ENCODE data around the gene EEF1AKMT2. TPM values are rescaled to one million over a fixed set of nuclear protein-coding genes. Genes with fewer than 3 reads are reported as not detected.
A peak's percentile ranks its signal among the peaks of the same experiment; 100 is the strongest.

EEF1AKMT2 gene
- total RNA-seq, 2 experiments from 2014 or later = 22.3 to 25.5 TPM

DNA sequence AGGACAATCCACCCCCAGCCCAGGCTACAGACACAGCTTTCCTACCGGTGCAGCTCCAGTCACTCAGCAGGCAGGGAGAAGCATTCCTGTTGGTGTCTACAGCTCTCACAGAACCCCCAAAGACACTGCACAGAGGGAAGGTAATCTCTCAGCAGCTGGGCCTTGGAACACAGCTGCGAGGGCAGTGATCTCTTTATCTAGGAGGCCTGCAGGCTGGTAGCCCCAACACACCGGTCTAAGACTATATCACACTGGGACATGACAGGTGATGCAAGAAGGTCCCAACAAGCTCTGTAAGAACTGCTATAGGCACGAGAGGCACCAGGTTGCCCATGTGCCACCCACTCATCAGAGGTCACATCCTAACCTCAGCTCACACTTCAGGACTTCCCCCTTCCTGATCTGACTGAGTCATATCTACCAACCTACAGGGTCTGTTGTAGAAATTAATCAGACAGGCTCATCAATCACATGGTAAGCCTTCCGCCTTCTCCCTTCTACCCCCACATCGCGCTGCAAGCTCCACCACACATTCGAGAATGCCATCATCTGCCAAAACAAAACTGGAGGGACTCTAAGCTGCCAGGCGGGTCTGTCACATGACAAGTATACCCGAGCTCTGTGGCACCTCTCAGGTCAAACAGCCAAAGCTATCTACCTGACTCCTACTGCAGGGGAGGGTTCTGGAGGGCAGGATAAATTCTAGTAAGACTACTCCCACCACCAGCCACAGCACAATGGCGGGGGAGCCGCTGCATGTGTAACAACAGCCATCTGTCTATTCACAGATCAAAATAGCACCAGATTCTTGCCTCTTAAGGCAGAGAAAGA, 73.6 kb downstream of the EEF1AKMT2 start:
- Mint-ChIP-seq H3K27me3 (ENCODE audit: low read depth) (no peaks in the 10 kb centered on the region), H3K4me3 (peak overlapping the region; percentile 71), H3K9me3 (ENCODE audit: insufficient read depth) (no peaks in the 10 kb centered on the region), H3K27ac (peak overlapping the region; percentile 84), H3K4me1 (ENCODE audit: low read depth) (peaks cover 84% of the 10 kb centered on the region), H3K36me3 (ENCODE audit: low read depth) (peaks cover 19% of the 10 kb centered on the region)
- DNase-seq = peak; percentile 72
- ATAC-seq = peak; percentile 73
- POLR2A ChIA-PET = interaction anchor here (0.7 to 3.3 kb wide), 19 partner anchors 9 to 299 kb away, joined by 3 to 29 read pairs (median 5); partner anchors contain the start of gene LHPP
- CTCF ChIA-PET = interaction anchor here (0.7 to 11.0 kb wide), 24 partner anchors 9 to 237 kb away, joined by 3 to 180 read pairs (median 8); partner anchors contain the start of gene EEF1AKMT2

DNA sequence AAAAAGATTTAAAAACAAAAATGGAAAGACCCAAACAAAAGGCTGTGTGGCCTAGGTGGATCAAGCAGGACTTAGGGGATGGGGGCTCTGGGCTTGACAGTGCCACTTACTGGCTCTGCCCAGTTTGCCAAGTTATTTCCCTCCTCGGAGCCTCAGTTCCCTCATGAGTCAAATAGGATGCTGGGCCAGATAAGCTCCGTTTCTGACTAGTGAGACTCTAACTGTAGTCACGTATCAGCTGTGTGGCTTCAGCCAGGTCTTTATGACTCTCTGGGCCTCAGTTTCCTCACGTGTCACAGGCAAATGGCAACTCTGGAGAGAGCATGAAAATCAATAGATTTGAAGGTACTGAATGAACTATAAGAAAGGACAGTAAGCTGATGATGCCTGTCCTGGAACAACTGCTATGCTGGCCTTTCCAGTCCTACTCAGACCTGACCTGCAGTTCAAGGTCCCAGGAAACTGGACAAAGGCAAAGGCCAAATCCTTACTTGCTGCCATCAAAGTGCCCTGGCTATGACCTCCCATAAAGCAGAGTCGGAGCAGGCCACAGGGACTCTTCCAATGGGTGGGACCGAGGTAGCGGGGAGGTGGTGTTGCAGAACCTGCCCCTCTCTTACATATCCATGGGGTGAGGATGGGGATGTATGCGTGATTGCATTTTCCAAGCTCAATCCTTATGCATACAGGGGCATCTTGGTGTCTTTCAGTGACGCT, 74.5 kb downstream of the EEF1AKMT2 start:
- peaks cover 74% of the 10 kb centered on the region for H3K4me1 Mint-ChIP-seq (ENCODE audit: low read depth)
- no peak overlapping the region for H3K4me3 Mint-ChIP-seq
- ChIA-PET CTCF (interaction anchor here (1.4 to 11.0 kb wide), 12 partner anchors 9 to 186 kb away, joined by 3 to 180 read pairs (median 41); no protein-coding TSS in a partner anchor), POLR2A (interaction anchor here (1.0 to 3.3 kb wide), 11 partner anchors 8 to 74 kb away, joined by 3 to 29 read pairs (median 12); partner anchors contain the start of gene EEF1AKMT2)
- peaks cover 19% of the 10 kb centered on the region for H3K36me3 Mint-ChIP-seq (ENCODE audit: low read depth)
- ATAC-seq = no peak
- no peaks in the 10 kb centered on the region for H3K9me3 Mint-ChIP-seq (ENCODE audit: insufficient read depth)
- no peak for DNase-seq
- H3K27me3 Mint-ChIP-seq (ENCODE audit: low read depth) = no peaks in the 10 kb centered on the region
- H3K27ac Mint-ChIP-seq = peak overlapping the region; percentile 84

DNA sequence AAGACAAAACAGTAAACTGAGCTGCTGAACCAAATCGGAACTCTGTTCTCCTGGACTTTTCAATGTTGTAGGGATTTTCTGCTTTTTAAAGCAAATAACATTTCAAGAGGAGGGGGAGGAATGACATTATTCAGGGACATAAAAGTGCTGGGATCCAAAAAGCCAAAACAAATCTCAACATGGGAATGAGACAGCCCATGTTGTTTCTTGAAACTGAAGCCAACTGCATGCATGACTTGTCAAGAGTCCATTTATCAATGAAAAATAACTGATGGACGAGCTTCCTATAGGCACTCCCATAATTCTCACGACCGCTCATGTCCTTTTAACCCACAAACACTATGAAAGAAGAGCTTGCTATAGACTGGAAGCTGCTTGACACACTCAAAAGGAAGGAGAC, 75.3 kb downstream of the EEF1AKMT2 start:
- no peak for ATAC-seq
- ChIA-PET CTCF (interaction anchor here (0.9 to 11.0 kb wide), 7 partner anchors 11 to 84 kb away, joined by 3 to 180 read pairs (median 92); no protein-coding TSS in a partner anchor), POLR2A (interaction anchor here (1.1 to 3.3 kb wide), 3 partner anchors 10 to 75 kb away, joined by 4 to 15 read pairs (median 4); partner anchors contain the start of gene EEF1AKMT2)
- DNase-seq = no peak
- Mint-ChIP-seq H3K9me3 (ENCODE audit: insufficient read depth) (no peaks in the 10 kb centered on the region), H3K27me3 (ENCODE audit: low read depth) (no peaks in the 10 kb centered on the region), H3K27ac (no peak overlapping the region), H3K4me3 (no peak overlapping the region), H3K4me1 (ENCODE audit: low read depth) (peaks cover 67% of the 10 kb centered on the region), H3K36me3 (ENCODE audit: low read depth) (peaks cover 19% of the 10 kb centered on the region)

DNA sequence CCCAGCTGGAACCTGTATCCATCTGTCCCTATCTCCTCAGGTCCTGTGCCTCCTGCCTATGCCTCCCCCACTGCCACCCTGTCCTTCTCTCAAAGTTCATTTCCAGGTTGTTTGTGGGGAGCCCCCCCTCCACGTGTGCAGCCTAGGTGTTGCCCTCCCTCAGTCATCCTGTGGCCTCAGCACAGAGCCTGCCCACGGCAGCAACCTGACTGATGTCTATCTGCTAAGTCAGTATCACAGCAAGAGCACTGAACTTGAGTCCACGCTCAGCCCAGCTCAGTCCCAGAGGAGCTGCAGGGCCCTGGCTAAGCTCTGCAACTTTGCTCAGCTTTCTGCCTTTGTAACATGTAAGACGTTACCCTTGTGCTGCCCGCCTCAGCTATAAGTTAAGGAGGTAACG, 76.2 kb downstream of the EEF1AKMT2 start:
- Mint-ChIP-seq H3K27me3 (ENCODE audit: low read depth) (no peaks in the 10 kb centered on the region), H3K9me3 (ENCODE audit: insufficient read depth) (no peaks in the 10 kb centered on the region), H3K27ac (peak overlapping the region; percentile 58), H3K36me3 (ENCODE audit: low read depth) (peaks cover 17% of the 10 kb centered on the region), H3K4me3 (no peak overlapping the region), H3K4me1 (ENCODE audit: low read depth) (peaks cover 64% of the 10 kb centered on the region)
- DNase-seq (no peak), ATAC-seq (no peak)
- ChIA-PET POLR2A (no interaction called here), CTCF (interaction anchor here (1.4 to 11.0 kb wide), 5 partner anchors 10 to 83 kb away, joined by 5 to 180 read pairs (median 136); no protein-coding TSS in a partner anchor)

DNA sequence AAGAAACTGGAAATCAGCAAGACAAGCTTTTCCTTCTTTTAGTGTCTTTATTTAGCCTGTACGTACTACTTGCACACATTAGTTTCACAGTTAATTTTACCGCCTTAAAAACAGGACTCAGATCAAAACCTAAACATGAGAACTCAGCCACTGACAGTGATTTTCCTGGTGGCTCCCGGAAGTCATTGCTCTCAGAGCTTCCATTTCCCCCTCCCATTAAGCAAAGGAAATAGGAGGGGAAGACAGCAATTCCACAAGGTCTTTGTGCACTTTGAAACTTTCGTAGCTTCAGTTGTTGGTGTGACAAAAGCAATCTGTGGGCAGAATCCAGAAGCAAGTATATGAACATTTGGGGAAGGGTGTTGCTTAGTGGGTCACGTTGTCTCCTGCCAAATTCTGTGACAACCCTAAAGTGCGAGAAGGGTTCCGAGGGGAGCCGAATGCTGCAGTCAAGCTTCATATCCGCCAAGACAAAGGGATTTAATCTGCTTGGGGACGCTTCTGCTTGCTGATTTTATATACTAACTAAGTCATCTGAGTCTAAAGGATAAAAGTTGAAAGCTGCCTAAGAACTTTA, 77.9 kb downstream of the EEF1AKMT2 start:
- DNase-seq (no peak), ATAC-seq (no peak)
- Mint-ChIP-seq H3K27me3 (ENCODE audit: low read depth) (no peaks in the 10 kb centered on the region), H3K36me3 (ENCODE audit: low read depth) (peaks cover 14% of the 10 kb centered on the region), H3K4me1 (ENCODE audit: low read depth) (peaks cover 60% of the 10 kb centered on the region), H3K9me3 (ENCODE audit: insufficient read depth) (no peaks in the 10 kb centered on the region), H3K27ac (no peak overlapping the region), H3K4me3 (no peak overlapping the region)
- ChIA-PET POLR2A (interaction anchor here (1.2 kb wide), 1 partner anchor 89 kb away, joined by 4 read pairs; no protein-coding TSS in a partner anchor), CTCF (interaction anchor here (0.9 to 2.5 kb wide), 5 partner anchors 9 to 43 kb away, joined by 3 to 10 read pairs (median 3); no protein-coding TSS in a partner anchor)

DNA sequence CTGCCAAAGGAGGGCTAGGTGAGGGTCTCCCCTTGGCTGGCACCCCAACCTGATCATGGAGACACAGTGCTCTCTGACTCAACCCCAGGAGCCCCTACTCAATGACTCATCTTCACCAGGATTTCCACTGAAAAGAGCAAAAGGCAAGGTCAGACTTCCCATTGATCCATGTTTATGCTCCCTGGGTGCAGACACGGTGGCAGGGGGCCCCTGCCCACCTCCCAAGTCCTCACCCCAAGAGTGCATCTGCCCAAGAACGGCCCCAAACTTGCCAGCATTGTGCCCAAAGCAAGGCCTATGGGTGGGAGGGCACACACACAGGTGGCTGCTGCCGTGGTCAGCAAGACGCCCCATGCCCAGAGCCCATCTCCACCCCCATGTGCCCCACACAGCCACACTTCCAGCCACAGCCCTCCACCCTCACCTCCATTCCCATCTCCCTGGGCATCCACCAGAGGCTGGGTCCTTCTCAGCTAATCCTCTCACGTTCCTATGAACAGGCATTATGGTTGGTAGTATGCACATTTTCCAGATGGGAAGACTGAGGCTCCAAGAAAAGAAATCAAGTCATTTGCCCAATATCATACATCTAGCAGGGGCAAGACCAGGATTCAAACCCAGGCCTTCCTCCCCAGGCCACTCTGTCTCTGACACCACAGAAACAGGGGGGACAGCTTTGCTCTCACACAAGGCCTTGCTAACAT, 78.8 kb downstream of the EEF1AKMT2 start:
- no peak overlapping the region for H3K27ac Mint-ChIP-seq
- no peaks in the 10 kb centered on the region for H3K27me3 Mint-ChIP-seq (ENCODE audit: low read depth)
- POLR2A ChIA-PET = interaction anchor here (1.0 kb wide), 1 partner anchor 12 kb away, joined by 3 read pairs; no protein-coding TSS in a partner anchor

DNA sequence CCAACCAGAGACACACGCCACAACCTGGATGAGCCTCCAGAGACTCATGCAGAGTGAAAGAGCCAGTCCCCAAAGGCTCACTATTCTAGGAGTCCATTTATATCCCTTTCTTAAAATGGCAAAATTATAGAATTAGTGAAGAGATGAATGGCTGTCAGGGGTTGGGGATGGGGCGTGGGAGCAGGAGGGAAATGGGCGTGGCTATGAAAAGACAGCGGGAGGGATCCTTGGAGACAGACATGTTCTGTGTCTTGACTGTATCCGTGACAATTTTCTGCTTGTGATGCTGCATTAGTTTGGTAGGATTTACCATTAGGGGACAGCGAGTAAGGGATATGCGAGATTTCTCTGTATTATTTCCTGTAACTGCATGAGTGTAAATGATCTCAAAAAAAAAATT, 80.5 kb downstream of the EEF1AKMT2 start:
- Mint-ChIP-seq H3K36me3 (ENCODE audit: low read depth) (peaks cover 9% of the 10 kb centered on the region), H3K4me3 (no peak overlapping the region), H3K9me3 (ENCODE audit: insufficient read depth) (no peaks in the 10 kb centered on the region), H3K27me3 (ENCODE audit: low read depth) (no peaks in the 10 kb centered on the region), H3K4me1 (ENCODE audit: low read depth) (peaks cover 51% of the 10 kb centered on the region), H3K27ac (no peak overlapping the region)
- ATAC-seq (no peak), DNase-seq (no peak)
- POLR2A ChIA-PET = interaction anchor here (1.1 kb wide), 1 partner anchor 13 kb away, joined by 3 read pairs; no protein-coding TSS in a partner anchor
- CTCF ChIA-PET = no interaction called here

More for the DNA sequence above, 78.8 kb downstream of the EEF1AKMT2 start:
- Mint-ChIP-seq H3K9me3 (ENCODE audit: insufficient read depth) (no peaks in the 10 kb centered on the region), H3K4me3 (no peak overlapping the region), H3K36me3 (ENCODE audit: low read depth) (peaks cover 14% of the 10 kb centered on the region), H3K4me1 (ENCODE audit: low read depth) (peaks cover 56% of the 10 kb centered on the region)
- DNase-seq (no peak), ATAC-seq (no peak)
- CTCF ChIA-PET = interaction anchor here (0.9 to 2.5 kb wide), 4 partner anchors 10 to 42 kb away, joined by 3 to 10 read pairs (median 4); no protein-coding TSS in a partner anchor

DNA sequence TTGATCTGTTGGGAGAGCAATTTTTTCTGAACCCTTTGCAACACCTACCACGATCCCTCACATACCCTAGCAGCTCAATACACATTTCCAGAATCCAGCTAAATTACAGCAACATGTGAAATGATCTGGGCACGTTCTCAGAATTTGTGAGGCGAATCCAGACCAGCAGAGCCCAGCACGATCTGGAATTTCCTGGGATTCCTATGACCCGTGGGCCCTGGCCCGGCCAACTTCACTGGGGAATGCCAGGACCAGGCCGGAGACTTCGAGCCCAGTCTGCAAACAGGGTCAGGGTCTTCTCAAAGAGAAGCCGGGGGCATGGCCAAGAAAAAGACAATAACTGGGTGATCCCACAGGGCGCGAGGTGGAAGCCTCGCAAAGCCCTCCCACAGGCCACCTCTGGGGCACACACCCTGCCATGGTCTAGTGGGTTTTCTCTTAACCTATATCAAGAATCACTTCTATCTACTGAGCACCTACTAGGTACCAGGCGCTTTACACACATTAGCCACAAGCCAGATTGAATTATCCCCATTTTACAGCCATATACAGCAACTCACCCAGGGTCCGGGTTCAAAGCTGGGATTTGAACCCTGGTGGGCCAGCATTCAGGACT, 81.3 kb downstream of the EEF1AKMT2 start:
- peaks cover 10% of the 10 kb centered on the region for H3K36me3 Mint-ChIP-seq (ENCODE audit: low read depth)

DNA sequence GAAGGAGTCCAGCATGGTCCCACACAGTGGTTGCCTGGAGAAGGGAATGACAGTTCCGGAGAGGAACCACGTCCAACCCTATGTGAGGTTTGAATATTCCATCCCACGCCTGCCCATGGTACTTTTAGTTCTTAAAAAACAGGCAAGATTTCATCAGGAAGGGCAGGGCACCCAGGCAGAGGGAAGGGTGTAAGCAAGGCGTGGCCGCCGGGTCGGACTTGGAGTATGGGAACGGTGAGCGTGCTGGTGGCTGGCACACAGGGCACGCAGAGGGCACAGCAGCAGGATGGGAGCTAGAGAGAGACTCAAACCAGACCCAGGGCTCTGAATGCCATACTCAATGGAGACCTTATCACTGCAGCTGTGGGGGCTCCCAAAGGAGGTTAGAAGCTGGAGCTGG, 81.8 kb downstream of the EEF1AKMT2 start:
- peaks cover 12% of the 10 kb centered on the region for H3K36me3 Mint-ChIP-seq (ENCODE audit: low read depth)
- H3K27ac Mint-ChIP-seq = no peak overlapping the region
- CTCF ChIA-PET = interaction anchor here (6.6 to 10.1 kb wide), 2 partner anchors 9 to 31 kb away, joined by 67 to 156 read pairs; no protein-coding TSS in a partner anchor
- POLR2A ChIA-PET = interaction anchor here (2.6 kb wide), 1 partner anchor 9 kb away, joined by 12 read pairs; no protein-coding TSS in a partner anchor
- no peak for ATAC-seq
- H3K4me3 Mint-ChIP-seq = no peak overlapping the region
- no peak for DNase-seq
- H3K27me3 Mint-ChIP-seq (ENCODE audit: low read depth) = no peaks in the 10 kb centered on the region
- no peaks in the 10 kb centered on the region for H3K9me3 Mint-ChIP-seq (ENCODE audit: insufficient read depth)
- peaks cover 51% of the 10 kb centered on the region for H3K4me1 Mint-ChIP-seq (ENCODE audit: low read depth)

More for the DNA sequence above, 81.3 kb downstream of the EEF1AKMT2 start:
- ChIA-PET CTCF (interaction anchor here (6.6 to 10.1 kb wide), 2 partner anchors 9 to 31 kb away, joined by 67 to 156 read pairs; no protein-coding TSS in a partner anchor), POLR2A (interaction anchor here (2.6 kb wide), 1 partner anchor 8 kb away, joined by 12 read pairs; no protein-coding TSS in a partner anchor)
- H3K4me1 Mint-ChIP-seq (ENCODE audit: low read depth) = peaks cover 51% of the 10 kb centered on the region
- H3K27ac Mint-ChIP-seq = peak overlapping the region; percentile 19
- H3K27me3 Mint-ChIP-seq (ENCODE audit: low read depth) = no peaks in the 10 kb centered on the region
- DNase-seq = no peak
- ATAC-seq = no peak
- H3K4me3 Mint-ChIP-seq = no peak overlapping the region
- H3K9me3 Mint-ChIP-seq (ENCODE audit: insufficient read depth) = no peaks in the 10 kb centered on the region

DNA sequence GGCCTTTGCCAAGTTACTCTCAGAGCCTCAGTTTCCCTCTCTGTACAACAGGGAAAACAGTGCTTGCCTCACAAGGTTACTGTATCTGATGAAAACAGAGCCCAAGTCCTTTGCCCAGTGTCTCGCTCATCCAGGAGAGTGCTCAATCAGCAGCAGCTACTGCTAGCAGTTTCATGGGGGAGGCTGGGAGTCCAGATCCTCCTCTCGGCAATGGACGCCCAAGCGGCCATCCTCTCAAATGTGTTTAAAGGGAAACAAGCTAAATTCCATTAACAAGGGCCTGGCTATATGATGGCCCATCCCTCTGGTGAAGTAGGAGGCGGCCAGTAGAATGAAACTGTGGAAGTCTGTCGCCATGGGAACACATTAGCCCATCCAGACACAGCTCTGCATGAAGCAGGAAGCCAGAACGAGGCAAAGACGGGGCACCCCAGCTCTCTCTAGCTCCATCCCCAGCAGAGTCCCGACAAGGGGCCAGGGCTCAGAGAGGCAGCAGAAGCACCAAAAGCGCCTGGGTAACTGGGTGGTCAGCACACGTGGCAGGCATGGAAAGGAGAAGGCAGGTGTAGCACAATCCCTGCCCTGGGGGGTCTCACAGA, 82.7 kb downstream of the EEF1AKMT2 start:
- Mint-ChIP-seq H3K27me3 (ENCODE audit: low read depth) (no peaks in the 10 kb centered on the region), H3K9me3 (ENCODE audit: insufficient read depth) (no peaks in the 10 kb centered on the region), H3K4me3 (no peak overlapping the region), H3K4me1 (ENCODE audit: low read depth) (peaks cover 56% of the 10 kb centered on the region), H3K36me3 (ENCODE audit: low read depth) (peaks cover 16% of the 10 kb centered on the region), H3K27ac (no peak overlapping the region)
- CTCF ChIA-PET = interaction anchor here (1.7 to 10.1 kb wide), 3 partner anchors 10 to 32 kb away, joined by 5 to 156 read pairs (median 67); no protein-coding TSS in a partner anchor
- DNase-seq = no peak
- POLR2A ChIA-PET = interaction anchor here (2.6 kb wide), 1 partner anchor 9 kb away, joined by 12 read pairs; no protein-coding TSS in a partner anchor
- ATAC-seq = no peak

Data from activated CD8-positive, alpha-beta T cell treated with anti-CD3 and anti-CD28 coated beads, Interleukin-2, amount 10 ng/mL, durations not matched to agents 7 days and 5 days (primary cell).